OCI-LY7 (cell line): ENCODE results near the gene PCK1. TPM values are rescaled to one million over a fixed set of nuclear protein-coding genes. Genes with fewer than 3 reads are reported as not detected.

Experiments used
- BruUV-seq: library from RNA; stranded (reverse); fragments of 400-500 nt; replicated peaks from 2 replicates; lab custom pipeline; 2021; lab: Mats Ljungman, UMichigan
- CTCF ChIA-PET: fragments of 300-600 bp; sonication (Branson Sonifier 250); formaldehyde crosslinking; loops from one replicate; lab custom pipeline; 2022; ENCODE audit warnings: antibody characterized with exemption; ENCODE audit not compliant: unreplicated experiment; lab: Charles Lee
- POLR2A ChIA-PET: fragments of 300-600 bp; sonication (Branson Sonifier 250); formaldehyde crosslinking; loops from one replicate; lab custom pipeline; 2022; ENCODE audit warnings: antibody characterized with exemption; lab: Charles Lee
- DNase-seq: peaks from one replicate; pipeline ENCODE4 v3.0.0-alpha.2; 2015; ENCODE audit warnings: low spot score
- H2AFZ ChIP-seq: fragments of 200-600 bp; sonication (generic), shearing (Covaris generic); 2 replicates; pipeline ENCODE4 v1.6.1; 2014; ENCODE audit warnings: mild to moderate bottlenecking, antibody characterized with exemption, low read length, moderate library complexity
- H3K27ac ChIP-seq: fragments of 200-600 bp; sonication (generic); 2 replicates; pipeline ENCODE4 v1.5.1; 2014; ENCODE audit warnings: mixed run types, low read depth, mild to moderate bottlenecking, moderate library complexity, low read length, inconsistent platforms; ENCODE audit not compliant: poor library complexity, severe bottlenecking
- H3K36me3 ChIP-seq: fragments of 200-600 bp; sonication (generic); 2 replicates; pipeline ENCODE4 v1.6.1; 2014; ENCODE audit warnings: mild to moderate bottlenecking, antibody characterized with exemption, low read length, moderate library complexity, mixed read lengths; ENCODE audit not compliant: insufficient read depth
- H3K4me1 ChIP-seq: fragments of 200-600 bp; sonication (generic); 2 replicates; pipeline ENCODE4 v1.5.1; 2014; ENCODE audit warnings: mild to moderate bottlenecking, low read length; ENCODE audit not compliant: insufficient read depth, poor library complexity, severe bottlenecking
- H3K4me2 ChIP-seq: fragments of 200-600 bp; sonication (generic); 2 replicates; pipeline ENCODE4 v1.6.1; 2014; ENCODE audit warnings: mild to moderate bottlenecking, low read length
- H3K4me3 ChIP-seq: fragments of 200-600 bp; sonication (generic); 2 replicates; pipeline ENCODE4 v1.5.1; 2014; ENCODE audit warnings: mild to moderate bottlenecking, low read depth, low read length; ENCODE audit not compliant: poor library complexity, severe bottlenecking
- H3K79me2 ChIP-seq: fragments of 200-600 bp; sonication (generic); 2 replicates; pipeline ENCODE4 v1.6.1; 2016; ENCODE audit warnings: low read depth, mild to moderate bottlenecking, low read length, moderate library complexity, mixed read lengths; ENCODE audit not compliant: insufficient read depth
- H3K9me2 ChIP-seq: fragments of 200-600 bp; sonication (generic); 2 replicates; pipeline ENCODE4 v1.6.1; 2016; ENCODE audit warnings: mild to moderate bottlenecking, low read length, mixed read lengths; ENCODE audit not compliant: insufficient read depth
- H3K9me3 ChIP-seq: fragments of 200-600 bp; sonication (generic); 2 replicates; pipeline ENCODE4 v1.6.1; 2014; ENCODE audit warnings: mild to moderate bottlenecking, mixed run types, low read length, mixed read lengths
- H4K20me1 ChIP-seq: fragments of 200-600 bp; sonication (generic); 2 replicates; pipeline ENCODE4 v1.6.1; 2014; ENCODE audit warnings: mild to moderate bottlenecking, antibody characterized with exemption, low read length, moderate library complexity, mixed read lengths; ENCODE audit not compliant: insufficient read depth
- EZH2phosphoT487 ChIP-seq: fragments of 200-600 bp; sonication (generic); IDR thresholded peaks from 2 replicates; pipeline ENCODE4 v1.6.1; 2018; ENCODE audit warnings: low read depth, borderline replicate concordance, mild to moderate bottlenecking, mixed run types, antibody characterized with exemption, low read length, moderate library complexity, mixed read lengths
- intact Hi-C: fragments of 100-400 bp; cut with micrococcal nuclease; formaldehyde crosslinking; loops from one replicate; pipeline ENCODE4 v1.10.0; 2022; ENCODE audit not compliant: unreplicated experiment
- total RNA-seq, 2 experiments: library from RNA; depleted of rRNA in 1 of 2; stranded (reverse); fragments of >200 nt in 1 of 2; shearing (Covaris generic) in 1 of 2; gene quantifications; 2 replicates each; pipeline ENCODE4 v1.2.3, GENCODE V29; 2014 to 2022
- TF ChIP-seq, protein P1 (sequence below): fragments of 200-600 bp; sonication (generic); conservative IDR thresholded peaks from 2 replicates; pipeline ENCODE4 v1.5.1; 2014; ENCODE audit warnings: mild to moderate bottlenecking, antibody characterized with exemption, low read length, moderate library complexity, mixed read lengths

PCK1 gene
- total RNA-seq, 2 experiments from 2014 or later, result 6.9 to 13.0 TPM

DNA sequence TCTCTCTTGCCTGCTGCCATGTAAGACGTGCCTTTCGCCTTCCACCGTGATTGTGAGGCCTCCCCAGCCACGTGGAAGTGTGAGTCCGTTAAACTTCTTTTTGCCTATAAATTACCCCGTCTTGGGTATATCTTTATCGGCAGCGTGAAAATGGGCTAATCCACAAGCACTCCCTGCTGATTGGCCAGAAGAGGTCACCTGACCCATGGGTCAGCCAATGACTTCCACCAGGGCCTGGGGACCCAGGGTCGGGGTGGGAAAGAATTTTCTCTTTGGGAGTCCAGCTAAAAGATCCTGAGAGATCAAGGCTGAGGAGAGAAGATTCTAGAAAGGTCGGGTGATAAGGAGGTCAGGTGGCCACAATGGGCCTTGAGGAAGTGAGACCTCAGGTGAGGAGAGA is 42.2 kb downstream of the PCK1 start:
- H3K4me3 ChIP-seq, result no peak overlapping the region

DNA sequence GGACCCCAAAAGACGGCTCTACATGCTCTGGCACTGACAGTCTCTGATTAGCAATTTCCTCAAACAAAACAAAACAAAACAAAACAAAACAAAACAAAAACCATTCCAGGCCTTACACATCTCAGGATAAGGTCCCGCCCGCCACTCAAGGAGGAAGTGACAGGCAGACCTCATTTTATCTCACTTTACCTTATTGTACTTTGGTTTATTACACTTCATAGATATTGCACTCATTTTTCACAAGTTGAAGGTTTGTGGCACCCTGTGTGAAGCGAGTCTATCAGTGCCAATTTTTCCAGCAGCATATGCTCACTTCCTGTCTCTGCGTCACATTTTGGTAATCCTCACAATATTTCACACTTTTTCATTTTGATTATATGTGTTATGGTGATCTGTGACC is 44.1 kb downstream of the PCK1 start:
- TF ChIP-seq, protein P1, sequence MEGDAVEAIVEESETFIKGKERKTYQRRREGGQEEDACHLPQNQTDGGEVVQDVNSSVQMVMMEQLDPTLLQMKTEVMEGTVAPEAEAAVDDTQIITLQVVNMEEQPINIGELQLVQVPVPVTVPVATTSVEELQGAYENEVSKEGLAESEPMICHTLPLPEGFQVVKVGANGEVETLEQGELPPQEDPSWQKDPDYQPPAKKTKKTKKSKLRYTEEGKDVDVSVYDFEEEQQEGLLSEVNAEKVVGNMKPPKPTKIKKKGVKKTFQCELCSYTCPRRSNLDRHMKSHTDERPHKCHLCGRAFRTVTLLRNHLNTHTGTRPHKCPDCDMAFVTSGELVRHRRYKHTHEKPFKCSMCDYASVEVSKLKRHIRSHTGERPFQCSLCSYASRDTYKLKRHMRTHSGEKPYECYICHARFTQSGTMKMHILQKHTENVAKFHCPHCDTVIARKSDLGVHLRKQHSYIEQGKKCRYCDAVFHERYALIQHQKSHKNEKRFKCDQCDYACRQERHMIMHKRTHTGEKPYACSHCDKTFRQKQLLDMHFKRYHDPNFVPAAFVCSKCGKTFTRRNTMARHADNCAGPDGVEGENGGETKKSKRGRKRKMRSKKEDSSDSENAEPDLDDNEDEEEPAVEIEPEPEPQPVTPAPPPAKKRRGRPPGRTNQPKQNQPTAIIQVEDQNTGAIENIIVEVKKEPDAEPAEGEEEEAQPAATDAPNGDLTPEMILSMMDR, result no peak
- no peak for TF ChIP-seq EZH2phosphoT487
- ChIA-PET POLR2A (no interaction called here), CTCF (no interaction called here)
- H3K4me1 ChIP-seq, result peaks cover 7% of the 10 kb centered on the region
- H3K79me2 ChIP-seq, result no peaks in the 10 kb centered on the region
- no peak overlapping the region for H3K4me2 ChIP-seq
- no peak overlapping the region for H2AFZ ChIP-seq
- no peaks in the 10 kb centered on the region for H4K20me1 ChIP-seq
- DNase-seq, result no peak
- H3K27ac ChIP-seq, result no peak overlapping the region
- H3K36me3 ChIP-seq, result no peaks in the 10 kb centered on the region
- no TSS peak for BruUV-seq
- H3K4me3 ChIP-seq, result no peak overlapping the region
- no peaks in the 10 kb centered on the region for H3K9me3 ChIP-seq
- no peaks in the 10 kb centered on the region for H3K9me2 ChIP-seq
- intact Hi-C loops, result no loop called here

More for the DNA sequence above, 42.2 kb downstream of the PCK1 start:
- TF ChIP-seq, protein P1, result no peak
- TF ChIP-seq EZH2phosphoT487, result no peak
- Histone ChIP-seq H3K4me2 (no peak overlapping the region), H4K20me1 (no peaks in the 10 kb centered on the region), H2AFZ (no peak overlapping the region), H3K9me2 (no peaks in the 10 kb centered on the region), H3K36me3 (no peaks in the 10 kb centered on the region), H3K4me1 (no peaks in the 10 kb centered on the region), H3K79me2 (no peaks in the 10 kb centered on the region), H3K9me3 (no peaks in the 10 kb centered on the region), H3K27ac (no peak overlapping the region)
- no peak for DNase-seq
- no TSS peak for BruUV-seq
- POLR2A ChIA-PET, result interaction anchor here (0.7 kb wide), 1 partner anchor 629 kb away, joined by 3 read pairs; no protein-coding TSS in a partner anchor
- intact Hi-C loops, result no loop called here
- CTCF ChIA-PET, result no interaction called here

DNA sequence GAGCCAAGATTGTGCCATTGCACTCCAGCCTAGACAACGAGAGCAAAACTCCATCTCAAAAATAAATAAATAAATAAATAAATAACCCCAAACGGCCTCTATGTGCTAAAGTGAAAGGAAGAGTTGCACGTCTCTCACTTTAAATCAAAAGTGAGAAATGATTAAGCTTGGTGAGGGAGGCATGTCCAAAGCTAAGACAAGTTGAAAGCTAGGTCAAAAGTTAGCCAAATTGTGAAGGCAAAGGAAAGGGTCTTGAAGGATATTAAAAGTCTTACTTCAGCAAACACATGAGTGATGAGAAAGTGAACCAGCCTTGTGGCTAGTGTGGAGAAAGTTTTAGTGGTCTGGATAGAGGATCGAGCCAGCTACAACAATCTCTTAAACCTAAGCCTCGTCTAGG is 45.0 kb downstream of the PCK1 start:
- Histone ChIP-seq H3K4me3 (no peak overlapping the region), H3K4me1 (peaks cover 7% of the 10 kb centered on the region), H3K4me2 (no peak overlapping the region), H4K20me1 (no peaks in the 10 kb centered on the region), H2AFZ (no peak overlapping the region), H3K79me2 (no peaks in the 10 kb centered on the region), H3K27ac (no peak overlapping the region), H3K36me3 (no peaks in the 10 kb centered on the region), H3K9me2 (no peaks in the 10 kb centered on the region), H3K9me3 (no peaks in the 10 kb centered on the region)
- CTCF ChIA-PET, result interaction anchor here (0.6 kb wide), 1 partner anchor 16 kb away, joined by 6 read pairs; no protein-coding TSS in a partner anchor
- DNase-seq, result no peak
- no TSS peak for BruUV-seq
- intact Hi-C loops, result no loop called here
- TF ChIP-seq EZH2phosphoT487, result no peak
- TF ChIP-seq, protein P1, result no peak
- POLR2A ChIA-PET, result interaction anchor here (0.6 to 1.5 kb wide), 3 partner anchors 14 to 521 kb away, joined by 3 to 6 read pairs (median 3); partner anchors contain the start of gene ZBP1
